ENCODE results near the gene PPP1R26. TPM values are rescaled to one million over a fixed set of nuclear protein-coding genes. Genes with fewer than 3 reads are reported as not detected.
"Not testable (repeated sequence)": the region's sequence is repeated elsewhere in the genome, so short reads cannot be mapped to it uniquely, and the experiment has no call there.

PPP1R26 gene
- total RNA-seq, 4 donors from 2014 or later = 21.5 to 26.5 (median 25.0) TPM

GRCh38 chr9:135443797-135444425 is 35.7 kb upstream of the PPP1R26 start:
- no peaks in the 10 kb centered on the region for H3K9me3 ChIP-seq
- H3K4me1 ChIP-seq = no peaks in the 10 kb centered on the region
- H3K4me3 ChIP-seq = no peak overlapping the region
- no peak for TF ChIP-seq POLR2A (IDR thresholded peaks at IDR 0.05)
- no peak for TF ChIP-seq CTCF (IDR thresholded peaks at IDR 0.05)
- TF ChIP-seq EP300 (IDR thresholded peaks at IDR 0.05; ENCODE audit: low read depth) = no peak
- no peak for TF ChIP-seq POLR2AphosphoS5 (IDR thresholded peaks at IDR 0.05)
- intact Hi-C loops (cut with DNase I; ENCODE audit: low total_unique reads) = no loop called here
- no peak for DNase-seq
- no peaks in the 10 kb centered on the region for H3K36me3 ChIP-seq
- peaks cover 8% of the 10 kb centered on the region for H3K27me3 ChIP-seq
- H3K27ac ChIP-seq = no peak overlapping the region
- 80% methylated on average over 28 of the region's 28 CpGs; no CpG with 5 or more reads in 1 of the 2 donors for WGBS, 2 donors (ENCODE audit: low coverage in 1 of 2)
- in situ Hi-C loops (cut with MboI; ENCODE audit: low pct_ligation_motif_present in 1 of 4, low pct_unique_long_range_greater_than_20kb in 1 of 4, low sequenced_read_pairs in 3 of 4) = no loop called here

GRCh38 chr9:135447126-135447525 is 32.5 kb upstream of the PPP1R26 start:
- in situ Hi-C loops (cut with MboI; ENCODE audit: low pct_ligation_motif_present in 1 of 4, low pct_unique_long_range_greater_than_20kb in 1 of 4, low sequenced_read_pairs in 3 of 4) (no loop called here), intact Hi-C loops (cut with DNase I; ENCODE audit: low total_unique reads) (no loop called here)
- TF ChIP-seq CTCF (IDR thresholded peaks at IDR 0.05) = no peak
- TF ChIP-seq POLR2AphosphoS5 (IDR thresholded peaks at IDR 0.05) = no peak
- no peak for TF ChIP-seq POLR2A (IDR thresholded peaks at IDR 0.05)
- no peak for TF ChIP-seq EP300 (IDR thresholded peaks at IDR 0.05; ENCODE audit: low read depth)
- Histone ChIP-seq H3K4me3 (no peak overlapping the region), H3K4me1 (no peaks in the 10 kb centered on the region), H3K27ac (no peak overlapping the region), H3K9me3 (no peaks in the 10 kb centered on the region), H3K27me3 (peaks cover 8% of the 10 kb centered on the region), H3K36me3 (no peaks in the 10 kb centered on the region)
- no peak for DNase-seq
- 59% methylated on average over 12 of the region's 12 CpGs; no CpG with 5 or more reads in 1 of the 2 donors for WGBS, 2 donors (ENCODE audit: low coverage in 1 of 2)

- Histone ChIP-seq H3K4me1 (no peaks in the 10 kb centered on the region), H3K27ac (no peak overlapping the region), H3K27me3 (peaks cover 8% of the 10 kb centered on the region), H3K36me3 (no peaks in the 10 kb centered on the region), H3K9me3 (no peaks in the 10 kb centered on the region), H3K4me3 (no peak overlapping the region)
- intact Hi-C loops (cut with DNase I; ENCODE audit: low total_unique reads) (no loop called here), in situ Hi-C loops (cut with MboI; ENCODE audit: low pct_ligation_motif_present in 1 of 4, low pct_unique_long_range_greater_than_20kb in 1 of 4, low sequenced_read_pairs in 3 of 4) (no loop called here)
- 54 to 79% methylated on average over 4 to 11 of the region's 11 CpGs for WGBS, 2 donors (ENCODE audit: low coverage in 1 of 2)
- TF ChIP-seq POLR2A (IDR thresholded peaks at IDR 0.05) = no peak
- TF ChIP-seq POLR2AphosphoS5 (IDR thresholded peaks at IDR 0.05) = no peak
- no peak for DNase-seq
These were observed 30.9 kb upstream of the PPP1R26 start for GRCh38 chr9:135448663-135449100.

GRCh38 chr9:135449532-135449931 is 30.1 kb upstream of the PPP1R26 start:
- WGBS, 2 donors (ENCODE audit: low coverage in 1 of 2) = 77% methylated on average over 11 of the region's 11 CpGs; no CpG with 5 or more reads in 1 of the 2 donors

DNA sequence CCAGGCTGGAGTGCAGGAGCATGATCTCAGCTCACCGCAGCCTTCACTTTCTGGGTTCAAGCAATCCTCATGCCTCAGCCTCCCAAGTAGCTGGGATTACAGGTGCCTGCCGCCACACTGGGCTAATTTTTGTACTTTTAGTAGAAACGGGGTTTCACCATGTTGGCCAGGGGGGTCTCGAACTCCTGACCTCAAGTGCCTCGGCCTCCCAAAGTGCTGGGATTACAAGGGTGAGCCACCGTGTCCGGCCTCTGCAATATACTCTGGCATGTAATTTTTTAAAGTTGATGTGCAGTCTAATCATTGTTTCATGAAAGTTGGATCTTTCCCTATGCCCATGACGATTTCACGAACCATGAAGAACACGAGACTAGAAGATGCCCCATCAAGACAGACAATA is 28.6 kb upstream of the PPP1R26 start:
- H3K4me3 ChIP-seq = no peak overlapping the region
- H3K9me3 ChIP-seq = no peaks in the 10 kb centered on the region
- in situ Hi-C loops (cut with MboI; ENCODE audit: low pct_ligation_motif_present in 1 of 4, low pct_unique_long_range_greater_than_20kb in 1 of 4, low sequenced_read_pairs in 3 of 4) (no loop called here), intact Hi-C loops (cut with DNase I; ENCODE audit: low total_unique reads) (no loop called here)
- H3K4me1 ChIP-seq = no peaks in the 10 kb centered on the region
- peaks cover 5% of the 10 kb centered on the region for H3K27me3 ChIP-seq
- no peak overlapping the region for H3K27ac ChIP-seq
- 92 to 100% methylated on average over 1 to 10 of the region's 10 CpGs for WGBS, 2 donors (ENCODE audit: low coverage in 1 of 2)
- TF ChIP-seq EP300 (IDR thresholded peaks at IDR 0.05; ENCODE audit: low read depth) = no peak
- TF ChIP-seq CTCF (IDR thresholded peaks at IDR 0.05) = no peak
- TF ChIP-seq POLR2AphosphoS5 (IDR thresholded peaks at IDR 0.05) = no peak
- no peak for TF ChIP-seq POLR2A (IDR thresholded peaks at IDR 0.05)
- H3K36me3 ChIP-seq = no peaks in the 10 kb centered on the region
- DNase-seq = no peak

More at GRCh38 chr9:135449532-135449931, 30.1 kb upstream of the PPP1R26 start:
- H3K4me1 ChIP-seq; H3K4me3 ChIP-seq; H3K9me3 ChIP-seq; in situ Hi-C loops (cut with MboI; ENCODE audit: low pct_ligation_motif_present in 1 of 4, low pct_unique_long_range_greater_than_20kb in 1 of 4, low sequenced_read_pairs in 3 of 4); DNase-seq; H3K27ac ChIP-seq; H3K36me3 ChIP-seq; H3K27me3 ChIP-seq; intact Hi-C loops (cut with DNase I; ENCODE audit: low total_unique reads): not testable (repeated sequence)

DNA sequence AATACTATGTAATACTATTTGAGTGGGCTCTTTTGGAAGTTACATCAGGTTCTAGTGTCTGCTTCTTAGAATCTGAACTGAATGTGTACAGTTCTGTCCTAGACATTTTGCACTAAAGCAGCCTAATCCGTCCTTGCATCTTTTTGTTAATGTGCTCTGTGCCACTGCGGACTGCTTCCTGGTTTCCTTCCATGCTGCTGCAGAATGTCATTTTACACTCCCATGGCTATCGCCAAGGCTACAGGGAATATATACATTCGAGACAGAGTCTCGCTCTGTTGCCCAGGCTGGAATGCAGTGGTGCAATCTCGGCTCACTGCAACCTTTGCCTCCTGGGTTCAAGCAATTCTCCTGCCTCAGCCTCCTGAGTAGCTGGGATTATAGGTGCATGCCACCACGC is 27.7 kb upstream of the PPP1R26 start:
- WGBS, 2 donors (ENCODE audit: low coverage in 1 of 2) = 70 to 82% methylated on average over 5 to 7 of the region's 7 CpGs
- intact Hi-C loops (cut with DNase I; ENCODE audit: low total_unique reads); in situ Hi-C loops (cut with MboI; ENCODE audit: low pct_ligation_motif_present in 1 of 4, low pct_unique_long_range_greater_than_20kb in 1 of 4, low sequenced_read_pairs in 3 of 4): not testable (repeated sequence)

More for the DNA sequence above, 27.7 kb upstream of the PPP1R26 start:
- not testable (repeated sequence) for H3K27ac ChIP-seq, H3K4me1 ChIP-seq, H3K4me3 ChIP-seq, DNase-seq, H3K27me3 ChIP-seq, H3K36me3 ChIP-seq, H3K9me3 ChIP-seq
